Peyer's patch (tissue), 4 donors: ENCODE data around the gene ZMYND12.

Source experiments
- CTCF ChIP-seq, 6 experiments: fragments of 450-650 bp in 4 of 6; fragments of 200-600 bp in 2 of 6; sonication (generic) in 1 of 6; IDR thresholded peaks; one replicate each; pipeline ENCODE4 v1.5.1; 2017 to 2019; ENCODE audit warnings: antibody characterized with exemption in 6 of 6, mild to moderate bottlenecking in 3 of 6, moderate library complexity in 1 of 6
- POLR2A ChIP-seq, 2 donors: fragments of 450-650 bp; IDR thresholded peaks; one replicate each; pipeline ENCODE4 v1.5.1; 2017; ENCODE audit warnings: antibody characterized with exemption in 2 of 2, mild to moderate bottlenecking in 2 of 2, moderate library complexity in 2 of 2

- TF ChIP-seq CTCF (IDR thresholded peaks at IDR 0.05) (no peak), POLR2A (IDR thresholded peaks at IDR 0.05) (no peak)
These were observed 41.0 kb downstream of the ZMYND12 start for GRCh38 chr1:42414551-42415496.
